LNCAP (cell line): ENCODE measurements around the gene PXK.

Experiments used
- CTCF ChIP-seq: fragments of 450-650 bp; IDR thresholded peaks from 2 replicates; pipeline ENCODE4 v1.5.1; 2017; ENCODE audit warnings: mild to moderate bottlenecking

Gene PXK

GRCh38 chr3:58422756-58423325 lies 90.1 kb downstream of the PXK start:
- TF ChIP-seq CTCF: no peak

GRCh38 chr3:58424613-58425012 lies 91.9 kb downstream of the PXK start:
- no peak for TF ChIP-seq CTCF

- no peak for TF ChIP-seq CTCF
Measured at GRCh38 chr3:58425782-58426181, 93.1 kb downstream of the PXK start.

- no peak for TF ChIP-seq CTCF
Measured at GRCh38 chr3:58427661-58428361, 95.1 kb downstream of the PXK start.

GRCh38 chr3:58429657-58430056 lies 97.0 kb downstream of the PXK start:
- TF ChIP-seq CTCF: no peak

GRCh38 chr3:58432905-58433304 lies 100.2 kb downstream of the PXK start:
- TF ChIP-seq CTCF: no peak

- TF ChIP-seq CTCF: no peak
Measured at GRCh38 chr3:58433400-58434167, 100.9 kb downstream of the PXK start, which contains the start of gene PDHB. Gene PDHB (minus strand): TSS chr3:58433832. CDS start chr3:58433809, 23 bp downstream.
